HUES6 (cell line): ENCODE data around the gene BEND3.
A peak's percentile ranks its signal among the peaks of the same experiment; 100 is the strongest.

ENCODE experiments used
- H3K27ac ChIP-seq: 2 replicates; pipeline ENCODE4 v1.7.0; 2013; ENCODE audit warnings: low read depth, mild to moderate bottlenecking, low read length, inconsistent platforms
- H3K27me3 ChIP-seq: 2 replicates; pipeline ENCODE4 v1.6.1; 2013; ENCODE audit warnings: low read length; ENCODE audit not compliant: control insufficient read depth, insufficient read depth
- H3K36me3 ChIP-seq: 2 replicates; pipeline ENCODE4 v1.6.1; 2013; ENCODE audit warnings: low read length; ENCODE audit not compliant: control insufficient read depth, insufficient read depth
- H3K4me1 ChIP-seq: 2 replicates; pipeline ENCODE4 v1.6.1; 2013; ENCODE audit warnings: low read length; ENCODE audit not compliant: control insufficient read depth, insufficient read depth
- H3K4me3 ChIP-seq: 2 replicates; pipeline ENCODE4 v1.5.1; 2013; ENCODE audit warnings: low read depth, low read length
- H3K9ac ChIP-seq: one replicate; pipeline ENCODE4 v1.6.1; 2013; ENCODE audit warnings: mild to moderate bottlenecking, low read length
- H3K9me3 ChIP-seq: 2 replicates; pipeline ENCODE4 v1.6.1; 2013; ENCODE audit warnings: low read depth, low read length; ENCODE audit not compliant: control insufficient read depth, insufficient read depth

The BEND3 gene

DNA sequence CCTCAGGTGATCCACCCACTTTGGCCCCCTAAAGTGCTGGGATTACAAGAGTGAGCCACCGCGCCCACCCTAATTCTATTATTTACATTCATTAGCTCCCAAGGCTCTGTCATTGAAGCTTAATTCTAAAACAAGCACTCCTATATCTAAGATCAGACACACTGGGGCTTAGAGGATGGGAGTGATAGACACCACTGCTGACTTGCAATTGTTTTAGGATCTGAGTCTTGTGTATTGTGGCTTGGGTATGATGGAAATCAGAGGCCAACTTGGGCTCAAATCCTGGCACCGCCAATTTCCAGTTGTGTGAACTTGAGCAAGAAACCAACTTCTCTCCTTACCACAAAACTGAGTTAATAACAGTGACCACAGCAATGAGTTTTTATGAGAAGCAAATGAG is 52.6 kb downstream of the BEND3 start:
- H3K27ac ChIP-seq: no peak overlapping the region

DNA sequence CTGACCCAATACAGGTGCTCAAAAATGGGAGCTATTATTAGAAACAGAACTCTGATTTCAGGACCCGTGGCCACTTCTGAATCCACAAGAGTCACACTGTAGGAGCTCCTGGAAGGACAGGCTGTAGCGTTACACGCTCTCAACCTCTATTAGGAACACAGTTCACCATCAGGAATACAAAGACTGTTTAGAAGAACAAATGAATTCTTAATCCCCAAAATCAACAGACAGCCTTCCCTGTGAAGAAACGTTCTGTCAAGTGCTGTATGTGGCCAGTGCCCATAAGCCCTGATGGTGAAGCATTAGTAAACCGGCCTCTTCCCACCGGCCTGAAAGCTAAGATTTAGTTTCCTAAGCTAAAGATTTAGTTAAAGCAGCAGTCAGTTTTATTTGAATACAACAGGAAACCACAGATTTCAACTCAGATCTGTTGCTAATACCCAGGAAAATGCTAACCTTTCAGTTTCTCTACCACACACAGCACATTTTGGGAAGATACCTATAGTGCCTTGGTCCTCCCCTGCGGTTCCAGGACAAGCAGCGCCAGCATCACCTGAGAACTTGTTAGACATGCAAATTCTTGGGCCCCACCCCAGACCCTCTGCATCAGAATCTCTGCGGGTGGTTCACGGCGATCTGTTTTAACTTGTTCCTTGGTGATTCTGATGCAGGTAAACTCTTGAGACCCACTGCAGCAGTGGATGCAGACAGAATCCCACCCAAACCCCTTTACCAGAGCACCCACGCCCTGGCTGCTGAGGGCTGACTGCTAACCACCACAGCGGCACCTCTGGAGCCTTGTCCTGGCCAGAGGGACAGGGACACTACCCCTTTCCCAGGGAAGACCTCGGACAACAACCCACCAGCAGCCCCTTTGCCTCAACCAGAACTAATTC is 53.9 kb downstream of the BEND3 start:
- H3K9ac ChIP-seq: peak overlapping the region; percentile 70
- peak overlapping the region; percentile 52; the same call in 1 of the 2 replicates for H3K27ac ChIP-seq
- peak overlapping the region; percentile 38 for H3K4me3 ChIP-seq
- H3K4me1 ChIP-seq: peaks cover 21% of the 10 kb centered on the region
- H3K36me3 ChIP-seq: no peaks in the 10 kb centered on the region
- no peaks in the 10 kb centered on the region for H3K27me3 ChIP-seq
- H3K9me3 ChIP-seq: no peaks in the 10 kb centered on the region

More for the DNA sequence above, 52.6 kb downstream of the BEND3 start:
- Histone ChIP-seq H3K4me3 (no peak overlapping the region), H3K27me3 (no peaks in the 10 kb centered on the region), H3K36me3 (peaks cover 11% of the 10 kb centered on the region), H3K9ac (no peak overlapping the region), H3K4me1 (peaks cover 30% of the 10 kb centered on the region), H3K9me3 (no peaks in the 10 kb centered on the region)

DNA sequence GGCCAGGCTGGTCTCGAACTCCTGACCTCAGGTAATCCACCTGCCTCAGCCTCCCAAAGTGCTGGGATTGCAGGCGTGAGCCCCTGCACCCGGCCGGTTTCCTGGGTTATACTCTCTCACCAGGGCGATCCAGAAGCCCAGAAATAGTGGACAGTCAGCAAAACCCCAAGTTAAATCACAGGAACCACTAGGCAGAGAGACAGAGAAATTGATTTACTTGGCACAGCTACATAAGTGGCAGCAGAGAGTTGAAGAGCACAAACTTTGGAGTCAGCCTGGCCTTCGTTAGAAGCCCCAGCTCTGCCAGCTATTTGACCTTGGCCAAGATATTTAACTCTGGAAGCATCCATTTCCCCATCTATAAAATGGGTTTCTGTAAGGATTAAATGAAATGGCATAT is 54.6 kb downstream of the BEND3 start:
- Histone ChIP-seq H3K36me3 (no peaks in the 10 kb centered on the region), H3K4me1 (peaks cover 21% of the 10 kb centered on the region), H3K9ac (peak overlapping the region; percentile 34), H3K27ac (peak overlapping the region; percentile 52; the same call in 1 of the 2 replicates), H3K27me3 (no peaks in the 10 kb centered on the region), H3K4me3 (no peak overlapping the region), H3K9me3 (no peaks in the 10 kb centered on the region)

DNA sequence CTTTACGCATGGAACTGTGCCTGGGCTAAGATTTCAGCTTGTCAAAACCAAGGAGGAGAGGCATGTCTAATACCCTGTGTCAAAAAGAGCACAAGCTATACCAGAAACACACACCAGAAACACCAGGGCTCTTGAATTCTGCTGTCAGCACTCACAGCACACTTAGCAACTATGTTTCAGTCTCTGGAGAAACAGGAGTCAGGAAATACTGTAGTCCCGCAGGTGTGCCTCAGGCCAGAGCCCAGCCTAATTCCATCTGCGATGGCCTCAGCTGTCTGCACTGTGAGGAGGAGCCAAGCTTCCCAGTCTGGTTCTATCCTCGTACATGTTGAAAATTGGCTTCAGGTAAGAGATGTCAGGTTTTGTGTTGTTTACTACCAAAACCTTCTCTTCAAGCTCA is 55.7 kb downstream of the BEND3 start:
- no peak overlapping the region for H3K27ac ChIP-seq
- H3K9me3 ChIP-seq: no peaks in the 10 kb centered on the region
- peaks cover 21% of the 10 kb centered on the region for H3K4me1 ChIP-seq
- H3K4me3 ChIP-seq: no peak overlapping the region
- H3K9ac ChIP-seq: peak overlapping the region; percentile 2
- H3K36me3 ChIP-seq: no peaks in the 10 kb centered on the region
- H3K27me3 ChIP-seq: no peaks in the 10 kb centered on the region

DNA sequence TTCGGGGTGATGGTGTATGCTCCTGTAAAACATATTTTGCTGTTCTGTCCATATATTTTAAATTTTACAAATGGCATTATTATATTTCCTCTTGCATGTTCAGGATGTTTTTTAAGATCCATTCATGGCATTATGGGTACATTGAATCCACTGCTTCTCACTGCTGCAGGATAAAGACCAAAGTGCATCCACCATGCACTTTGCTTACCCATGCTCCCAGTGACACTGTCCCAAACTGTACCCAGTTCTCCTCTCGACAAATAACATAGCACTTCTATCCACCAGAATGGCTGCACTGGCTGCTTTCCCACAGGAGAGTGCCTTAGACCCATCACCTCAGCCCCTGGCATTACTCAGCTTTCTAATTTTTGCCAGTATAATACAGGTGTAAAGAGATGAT is 57.6 kb downstream of the BEND3 start:
- no peak overlapping the region for H3K9ac ChIP-seq
- no peaks in the 10 kb centered on the region for H3K27me3 ChIP-seq
- H3K9me3 ChIP-seq: no peaks in the 10 kb centered on the region

DNA sequence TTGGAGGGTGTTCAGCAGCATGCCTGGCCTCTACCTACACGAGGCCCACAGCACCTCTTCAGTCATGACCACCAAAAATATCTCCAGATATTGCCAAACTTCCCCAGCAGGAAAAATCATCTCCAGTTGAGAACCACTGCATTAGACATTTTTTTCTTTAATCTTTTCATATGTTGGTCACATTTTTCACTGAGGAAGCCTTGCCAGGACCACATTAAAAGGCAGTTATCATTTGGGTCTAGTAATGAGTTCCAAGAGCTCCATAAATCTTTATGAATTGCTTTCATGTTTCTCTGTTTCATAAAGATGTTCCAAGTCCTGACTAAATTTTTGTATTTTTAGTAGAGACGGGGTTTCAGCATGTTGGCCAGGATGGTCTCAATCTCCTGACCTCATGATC is 58.5 kb downstream of the BEND3 start:
- Histone ChIP-seq H3K4me1 (peaks cover 18% of the 10 kb centered on the region), H3K9me3 (no peaks in the 10 kb centered on the region), H3K9ac (no peak overlapping the region), H3K4me3 (no peak overlapping the region), H3K27ac (no peak overlapping the region), H3K27me3 (no peaks in the 10 kb centered on the region), H3K36me3 (no peaks in the 10 kb centered on the region)

More for the DNA sequence above, 57.6 kb downstream of the BEND3 start:
- H3K27ac ChIP-seq: no peak overlapping the region
- H3K4me3 ChIP-seq: no peak overlapping the region
- no peaks in the 10 kb centered on the region for H3K36me3 ChIP-seq
- peaks cover 21% of the 10 kb centered on the region for H3K4me1 ChIP-seq

DNA sequence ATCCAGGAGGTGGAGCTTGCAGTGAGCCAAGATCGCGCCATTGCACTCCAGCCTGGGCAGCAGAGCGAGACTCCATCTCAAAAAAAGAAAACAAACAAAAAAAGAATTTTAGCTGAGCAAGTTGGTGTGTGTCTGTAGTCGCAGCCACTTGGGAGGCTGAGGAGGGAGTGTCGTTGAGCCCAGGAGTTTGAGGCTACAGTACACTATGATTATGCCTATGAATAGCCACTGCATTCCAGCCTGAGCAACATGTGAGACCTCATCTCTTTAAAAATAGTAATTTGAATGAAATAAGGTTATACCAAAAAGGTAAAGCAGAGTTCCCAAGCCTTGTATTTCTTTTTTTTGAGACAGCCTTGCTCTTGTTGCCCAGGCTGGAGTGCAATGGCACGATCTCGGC is 67.5 kb downstream of the BEND3 start:
- H3K27ac ChIP-seq: no peak overlapping the region
- peaks cover 9% of the 10 kb centered on the region for H3K36me3 ChIP-seq
- H3K27me3 ChIP-seq: no peaks in the 10 kb centered on the region
- no peaks in the 10 kb centered on the region for H3K4me1 ChIP-seq
- no peaks in the 10 kb centered on the region for H3K9me3 ChIP-seq
- H3K9ac ChIP-seq: no peak overlapping the region
- no peak overlapping the region for H3K4me3 ChIP-seq

DNA sequence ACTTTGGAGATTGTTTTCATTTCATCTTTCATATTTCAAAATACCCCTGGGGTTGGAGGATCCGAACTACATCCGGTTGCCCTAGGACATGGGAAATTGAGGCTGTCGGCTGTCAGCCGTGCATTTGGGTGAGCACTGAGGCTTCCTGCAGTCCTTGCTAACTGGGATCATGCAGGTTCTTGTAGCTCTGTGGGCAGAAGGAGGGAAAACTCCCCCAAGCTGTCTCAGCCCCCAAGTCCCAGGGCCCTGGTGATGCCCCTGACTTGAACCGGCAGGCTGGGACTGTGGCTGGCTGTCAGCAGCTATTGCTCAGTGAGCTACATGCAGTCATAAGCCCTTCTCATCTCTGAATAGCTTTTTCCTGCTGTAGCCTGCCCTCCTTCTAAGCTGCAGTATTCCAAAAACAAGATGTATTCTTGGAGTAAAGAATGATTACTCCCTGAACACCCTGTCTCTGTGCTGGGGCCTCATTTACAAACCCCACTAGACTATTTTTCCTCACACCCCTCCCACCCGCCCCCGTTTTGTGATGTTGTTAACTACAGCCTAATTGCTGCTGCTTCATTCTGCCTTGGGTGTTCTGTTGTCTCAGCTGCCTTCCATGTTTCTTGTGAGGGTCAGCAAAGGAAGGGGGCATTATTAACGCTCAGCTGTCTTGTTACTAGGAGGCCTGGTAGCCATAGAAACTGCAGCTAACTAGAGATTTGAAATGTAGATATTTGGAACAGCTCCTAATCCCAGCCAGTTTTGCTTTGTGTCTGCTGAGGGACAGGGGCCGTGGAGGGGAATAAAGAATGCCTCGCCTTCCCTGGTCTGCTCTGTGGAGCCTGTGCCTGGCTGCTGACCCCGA is 69.3 kb downstream of the BEND3 start:
- Histone ChIP-seq H3K36me3 (peaks cover 11% of the 10 kb centered on the region; the same call in 1 of the 2 replicates), H3K9ac (no peak overlapping the region), H3K9me3 (no peaks in the 10 kb centered on the region), H3K27me3 (no peaks in the 10 kb centered on the region), H3K4me3 (no peak overlapping the region), H3K27ac (no peak overlapping the region), H3K4me1 (no peaks in the 10 kb centered on the region)

DNA sequence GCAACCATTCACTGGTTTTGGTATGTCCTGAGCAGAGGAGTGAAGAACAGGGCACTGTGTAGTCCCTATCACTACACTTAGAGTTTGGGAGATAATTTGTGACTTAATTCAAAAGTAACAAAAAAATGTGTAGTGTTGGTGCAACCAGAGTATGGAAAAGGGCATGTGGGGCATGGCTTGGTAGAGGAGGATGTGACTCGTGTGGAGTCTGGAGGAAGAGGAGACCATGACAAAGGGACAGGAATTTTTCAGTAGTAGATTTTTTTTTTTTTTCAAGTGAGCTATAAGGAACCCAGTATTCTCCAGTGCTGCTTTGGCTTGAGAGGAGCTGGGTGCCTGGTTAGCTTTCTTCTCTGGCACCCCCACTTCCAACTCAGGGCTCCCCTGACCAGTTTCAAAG is 82.2 kb downstream of the BEND3 start:
- Histone ChIP-seq H3K4me1 (no peaks in the 10 kb centered on the region), H3K27ac (no peak overlapping the region), H3K9me3 (no peaks in the 10 kb centered on the region), H3K36me3 (peaks cover 11% of the 10 kb centered on the region; the same call in 1 of the 2 replicates), H3K9ac (no peak overlapping the region), H3K4me3 (no peak overlapping the region), H3K27me3 (no peaks in the 10 kb centered on the region)

DNA sequence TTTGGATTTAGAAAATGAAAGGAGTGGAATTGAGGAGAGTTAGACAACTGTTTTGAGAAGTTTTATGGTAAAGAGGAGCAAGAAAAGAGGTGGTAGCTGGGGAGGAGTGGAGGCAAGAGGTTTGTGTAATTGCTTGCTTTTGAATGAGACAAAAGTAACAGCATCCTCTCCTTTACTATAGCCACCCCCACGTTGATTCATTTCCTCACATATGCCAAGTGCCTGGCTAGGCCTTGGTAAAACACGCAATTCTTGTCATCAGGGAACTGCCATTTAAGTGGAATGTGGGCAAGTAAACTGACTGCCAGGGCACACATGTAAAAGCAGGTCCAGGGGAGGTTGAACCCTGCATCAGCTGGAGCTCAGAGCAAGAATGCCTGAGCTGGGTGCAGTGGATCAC is 83.3 kb downstream of the BEND3 start:
- Histone ChIP-seq H3K4me3 (no peak overlapping the region), H3K9me3 (no peaks in the 10 kb centered on the region), H3K36me3 (peaks cover 10% of the 10 kb centered on the region; the same call in 1 of the 2 replicates), H3K9ac (no peak overlapping the region), H3K4me1 (no peaks in the 10 kb centered on the region), H3K27me3 (no peaks in the 10 kb centered on the region), H3K27ac (no peak overlapping the region)

DNA sequence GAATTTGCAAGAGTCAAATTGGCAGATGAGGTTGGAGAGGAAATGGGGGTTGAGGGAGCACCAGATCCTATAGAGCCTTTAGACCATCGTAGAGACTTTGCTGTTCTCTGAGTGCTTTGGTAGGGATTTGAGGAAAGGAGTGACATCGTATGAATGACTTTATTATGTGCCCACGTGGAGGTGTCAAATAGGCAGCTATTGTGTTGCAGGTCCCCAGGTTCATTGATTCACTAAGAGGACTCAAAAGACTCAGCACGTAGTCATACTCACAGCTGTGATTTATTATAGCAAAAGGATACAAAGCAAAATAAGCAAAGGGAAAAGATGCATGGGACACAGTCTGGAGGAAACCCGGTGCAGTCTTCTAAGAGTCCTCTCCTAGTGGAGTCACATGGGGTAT is 85.2 kb downstream of the BEND3 start:
- no peak overlapping the region for H3K9ac ChIP-seq
- no peaks in the 10 kb centered on the region for H3K27me3 ChIP-seq
- no peaks in the 10 kb centered on the region for H3K4me1 ChIP-seq
- H3K4me3 ChIP-seq: no peak overlapping the region
- H3K36me3 ChIP-seq: peaks cover 10% of the 10 kb centered on the region; the same call in 1 of the 2 replicates
- H3K9me3 ChIP-seq: no peaks in the 10 kb centered on the region
- H3K27ac ChIP-seq: no peak overlapping the region
